ENCODE measurements around the gene CTSV. TPM values are rescaled to one million over a fixed set of nuclear protein-coding genes. Genes with fewer than 3 reads are reported as not detected.
"Not testable (repeated sequence)": the region's sequence is repeated elsewhere in the genome, so short reads cannot be mapped to it uniquely, and the experiment has no call there.

Gene CTSV
- total RNA-seq, 1 donor from 2014 or later, result 0.21 TPM

GRCh38 chr9:97039514-97039860 lies 545 bp upstream of the CTSV start:
- Mint-ChIP-seq H3K27ac (ENCODE audit: unreplicated experiment) (peak overlapping the region; percentile 32), H3K9me3 (ENCODE audit: unreplicated experiment) (no peaks in the 10 kb centered on the region), H3K4me1 (ENCODE audit: unreplicated experiment) (peaks cover 6% of the 10 kb centered on the region), H3K36me3 (ENCODE audit: unreplicated experiment) (no peaks in the 10 kb centered on the region), H3K27me3 (ENCODE audit: unreplicated experiment) (peaks cover 46% of the 10 kb centered on the region), H3K4me3 (ENCODE audit: unreplicated experiment) (peak overlapping the region; percentile 82)
- no peak for TF ChIP-seq CTCF (IDR thresholded peaks at IDR 0.05)
- DNase-seq (ENCODE audit: extremely low spot score, unreplicated experiment), result peak; percentile 83

GRCh38 chr9:97023505-97023904 lies 15.4 kb downstream of the CTSV start:
- not testable (repeated sequence) for H3K36me3 Mint-ChIP-seq (ENCODE audit: unreplicated experiment); H3K27me3 Mint-ChIP-seq (ENCODE audit: unreplicated experiment); H3K4me1 Mint-ChIP-seq (ENCODE audit: unreplicated experiment); H3K4me3 Mint-ChIP-seq (ENCODE audit: unreplicated experiment); H3K27ac Mint-ChIP-seq (ENCODE audit: unreplicated experiment); H3K9me3 Mint-ChIP-seq (ENCODE audit: unreplicated experiment); DNase-seq (ENCODE audit: extremely low spot score, unreplicated experiment)

- Mint-ChIP-seq H3K27ac (ENCODE audit: unreplicated experiment) (peak overlapping the region; percentile 88), H3K4me1 (ENCODE audit: unreplicated experiment) (peaks cover 10% of the 10 kb centered on the region), H3K4me3 (ENCODE audit: unreplicated experiment) (peak overlapping the region; percentile 86)
- not testable (repeated sequence) for H3K27me3 Mint-ChIP-seq (ENCODE audit: unreplicated experiment); H3K9me3 Mint-ChIP-seq (ENCODE audit: unreplicated experiment); H3K36me3 Mint-ChIP-seq (ENCODE audit: unreplicated experiment)
- DNase-seq (ENCODE audit: extremely low spot score, unreplicated experiment), result peak; percentile 86
These were observed 25.5 kb downstream of the CTSV start for GRCh38 chr9:97013151-97014132.

- H3K4me1 Mint-ChIP-seq (ENCODE audit: unreplicated experiment), result peaks cover 10% of the 10 kb centered on the region
- peak overlapping the region; percentile 86 for H3K4me3 Mint-ChIP-seq (ENCODE audit: unreplicated experiment)
- DNase-seq (ENCODE audit: extremely low spot score, unreplicated experiment); H3K36me3 Mint-ChIP-seq (ENCODE audit: unreplicated experiment); H3K27me3 Mint-ChIP-seq (ENCODE audit: unreplicated experiment); H3K9me3 Mint-ChIP-seq (ENCODE audit: unreplicated experiment): not testable (repeated sequence)
- peak overlapping the region; percentile 87 for H3K27ac Mint-ChIP-seq (ENCODE audit: unreplicated experiment)
These were observed 26.3 kb downstream of the CTSV start for GRCh38 chr9:97012617-97013016.

GRCh38 chr9:97002195-97002594 lies 36.7 kb downstream of the CTSV start:
- not testable (repeated sequence) for H3K36me3 Mint-ChIP-seq (ENCODE audit: unreplicated experiment); H3K27me3 Mint-ChIP-seq (ENCODE audit: unreplicated experiment); H3K9me3 Mint-ChIP-seq (ENCODE audit: unreplicated experiment); H3K4me3 Mint-ChIP-seq (ENCODE audit: unreplicated experiment); H3K27ac Mint-ChIP-seq (ENCODE audit: unreplicated experiment); DNase-seq (ENCODE audit: extremely low spot score, unreplicated experiment); H3K4me1 Mint-ChIP-seq (ENCODE audit: unreplicated experiment)

GRCh38 chr9:97001338-97001737 lies 37.6 kb downstream of the CTSV start:
- not testable (repeated sequence) for H3K4me3 Mint-ChIP-seq (ENCODE audit: unreplicated experiment); H3K4me1 Mint-ChIP-seq (ENCODE audit: unreplicated experiment); H3K9me3 Mint-ChIP-seq (ENCODE audit: unreplicated experiment); DNase-seq (ENCODE audit: extremely low spot score, unreplicated experiment); H3K27me3 Mint-ChIP-seq (ENCODE audit: unreplicated experiment); H3K36me3 Mint-ChIP-seq (ENCODE audit: unreplicated experiment)
- peak overlapping the region; percentile 20 for H3K27ac Mint-ChIP-seq (ENCODE audit: unreplicated experiment)

- not testable (repeated sequence) for H3K4me3 Mint-ChIP-seq (ENCODE audit: unreplicated experiment); H3K27me3 Mint-ChIP-seq (ENCODE audit: unreplicated experiment); DNase-seq (ENCODE audit: extremely low spot score, unreplicated experiment); H3K27ac Mint-ChIP-seq (ENCODE audit: unreplicated experiment); H3K36me3 Mint-ChIP-seq (ENCODE audit: unreplicated experiment); H3K4me1 Mint-ChIP-seq (ENCODE audit: unreplicated experiment); H3K9me3 Mint-ChIP-seq (ENCODE audit: unreplicated experiment)
These were observed 38.7 kb downstream of the CTSV start for GRCh38 chr9:97000139-97000787.

- not testable (repeated sequence) for DNase-seq (ENCODE audit: extremely low spot score, unreplicated experiment); H3K4me3 Mint-ChIP-seq (ENCODE audit: unreplicated experiment); H3K4me1 Mint-ChIP-seq (ENCODE audit: unreplicated experiment); H3K27me3 Mint-ChIP-seq (ENCODE audit: unreplicated experiment); H3K36me3 Mint-ChIP-seq (ENCODE audit: unreplicated experiment); H3K27ac Mint-ChIP-seq (ENCODE audit: unreplicated experiment); H3K9me3 Mint-ChIP-seq (ENCODE audit: unreplicated experiment)
These were observed 39.2 kb downstream of the CTSV start for GRCh38 chr9:96999733-97000132.

GRCh38 chr9:96997009-96997701 lies 41.8 kb downstream of the CTSV start:
- not testable (repeated sequence) for H3K9me3 Mint-ChIP-seq (ENCODE audit: unreplicated experiment); H3K4me1 Mint-ChIP-seq (ENCODE audit: unreplicated experiment); H3K36me3 Mint-ChIP-seq (ENCODE audit: unreplicated experiment); DNase-seq (ENCODE audit: extremely low spot score, unreplicated experiment); H3K27me3 Mint-ChIP-seq (ENCODE audit: unreplicated experiment); H3K4me3 Mint-ChIP-seq (ENCODE audit: unreplicated experiment); H3K27ac Mint-ChIP-seq (ENCODE audit: unreplicated experiment)

- not testable (repeated sequence) for H3K4me3 Mint-ChIP-seq (ENCODE audit: unreplicated experiment); H3K27me3 Mint-ChIP-seq (ENCODE audit: unreplicated experiment); H3K4me1 Mint-ChIP-seq (ENCODE audit: unreplicated experiment); H3K36me3 Mint-ChIP-seq (ENCODE audit: unreplicated experiment); H3K9me3 Mint-ChIP-seq (ENCODE audit: unreplicated experiment); H3K27ac Mint-ChIP-seq (ENCODE audit: unreplicated experiment); DNase-seq (ENCODE audit: extremely low spot score, unreplicated experiment)
These were observed 44.4 kb downstream of the CTSV start for GRCh38 chr9:96994531-96995016.

GRCh38 chr9:96992303-96992702 lies 46.6 kb downstream of the CTSV start:
- H3K4me3 Mint-ChIP-seq (ENCODE audit: unreplicated experiment); H3K36me3 Mint-ChIP-seq (ENCODE audit: unreplicated experiment); H3K27me3 Mint-ChIP-seq (ENCODE audit: unreplicated experiment); DNase-seq (ENCODE audit: extremely low spot score, unreplicated experiment); H3K9me3 Mint-ChIP-seq (ENCODE audit: unreplicated experiment); H3K27ac Mint-ChIP-seq (ENCODE audit: unreplicated experiment); H3K4me1 Mint-ChIP-seq (ENCODE audit: unreplicated experiment): not testable (repeated sequence)

Measured in osteocyte (in vitro differentiated cells).